SK-MEL-5 (cell line): ENCODE results near the gene ERFE. TPM values are rescaled to one million over a fixed set of nuclear protein-coding genes. Genes with fewer than 3 reads are reported as not detected.

ENCODE experiments used
- DNase-seq: peaks from one replicate; pipeline ENCODE4 v3.0.0-alpha.2; 2016; ENCODE audit warnings: low read depth, low spot score
- in situ Hi-C: cut with HindIII; loops from 2 replicates; pipeline ENCODE4 v1.10.0; 2016; ENCODE audit warnings: low sequenced_read_pairs, high pct_unique_total_duplicates, low pct_unique_long_range_greater_than_20kb
- total RNA-seq: library from RNA; depleted of rRNA; stranded (reverse); fragments of >200 nt; shearing (Covaris generic); gene quantifications from 2 replicates; pipeline ENCODE4 v1.2.3, GENCODE V29; 2014

ERFE gene
- total RNA-seq, 1 experiment from 2014 or later: 29.3 TPM

GRCh38 chr2:238173692-238174091 lies 14.9 kb downstream of the ERFE start:
- DNase-seq: no peak
- in situ Hi-C loops: no loop called here

GRCh38 chr2:238174291-238174690 lies 15.5 kb downstream of the ERFE start:
- in situ Hi-C loops: no loop called here
- no peak for DNase-seq

- no peak for DNase-seq
Measured at GRCh38 chr2:238174701-238175100, 15.9 kb downstream of the ERFE start.

GRCh38 chr2:238176613-238177012 lies 17.8 kb downstream of the ERFE start:
- in situ Hi-C loops: no loop called here

More at GRCh38 chr2:238174701-238175100, 15.9 kb downstream of the ERFE start:
- in situ Hi-C loops: no loop called here

GRCh38 chr2:238180554-238180953 lies 21.8 kb downstream of the ERFE start:
- DNase-seq: no peak
- in situ Hi-C loops: no loop called here

More at GRCh38 chr2:238176613-238177012, 17.8 kb downstream of the ERFE start:
- DNase-seq: no peak

GRCh38 chr2:238182362-238182761 lies 23.6 kb downstream of the ERFE start:
- in situ Hi-C loops: no loop called here
- no peak for DNase-seq

- DNase-seq: no peak
- in situ Hi-C loops: no loop called here
Measured at GRCh38 chr2:238183821-238184220, 25.1 kb downstream of the ERFE start.

- in situ Hi-C loops: no loop called here
- peak; percentile 93 for DNase-seq
Measured at GRCh38 chr2:238187618-238188548, 29.1 kb downstream of the ERFE start.

- in situ Hi-C loops: no loop called here
- DNase-seq: no peak
Measured at GRCh38 chr2:238190445-238190844, 31.7 kb downstream of the ERFE start.

- in situ Hi-C loops: no loop called here
- DNase-seq: no peak
Measured at GRCh38 chr2:238202326-238203093, 43.7 kb downstream of the ERFE start.

- in situ Hi-C loops: no loop called here
- DNase-seq: peak; percentile 80
Measured at GRCh38 chr2:238203094-238203972, 44.6 kb downstream of the ERFE start, which contains the start of gene ILKAP. ILKAP (minus strand) TSS chr2:238203695; CDS start chr2:238203553, 142 bp downstream.

- in situ Hi-C loops: no loop called here
Measured at GRCh38 chr2:238203973-238204683, 45.4 kb downstream of the ERFE start.

GRCh38 chr2:238207006-238207405 lies 48.2 kb downstream of the ERFE start:
- DNase-seq: no peak
- in situ Hi-C loops: no loop called here

More at GRCh38 chr2:238203973-238204683, 45.4 kb downstream of the ERFE start:
- DNase-seq: no peak

GRCh38 chr2:238216651-238217184 lies 57.9 kb downstream of the ERFE start:
- peak; percentile 94 for DNase-seq
- in situ Hi-C loops: no loop called here
